ENCODE measurements around the gene CAPN10. TPM values are rescaled to one million over a fixed set of nuclear protein-coding genes. Genes with fewer than 3 reads are reported as not detected.

The CAPN10 gene
- total RNA-seq, 1 donor from 2014 or later: 24.9 TPM

DNA sequence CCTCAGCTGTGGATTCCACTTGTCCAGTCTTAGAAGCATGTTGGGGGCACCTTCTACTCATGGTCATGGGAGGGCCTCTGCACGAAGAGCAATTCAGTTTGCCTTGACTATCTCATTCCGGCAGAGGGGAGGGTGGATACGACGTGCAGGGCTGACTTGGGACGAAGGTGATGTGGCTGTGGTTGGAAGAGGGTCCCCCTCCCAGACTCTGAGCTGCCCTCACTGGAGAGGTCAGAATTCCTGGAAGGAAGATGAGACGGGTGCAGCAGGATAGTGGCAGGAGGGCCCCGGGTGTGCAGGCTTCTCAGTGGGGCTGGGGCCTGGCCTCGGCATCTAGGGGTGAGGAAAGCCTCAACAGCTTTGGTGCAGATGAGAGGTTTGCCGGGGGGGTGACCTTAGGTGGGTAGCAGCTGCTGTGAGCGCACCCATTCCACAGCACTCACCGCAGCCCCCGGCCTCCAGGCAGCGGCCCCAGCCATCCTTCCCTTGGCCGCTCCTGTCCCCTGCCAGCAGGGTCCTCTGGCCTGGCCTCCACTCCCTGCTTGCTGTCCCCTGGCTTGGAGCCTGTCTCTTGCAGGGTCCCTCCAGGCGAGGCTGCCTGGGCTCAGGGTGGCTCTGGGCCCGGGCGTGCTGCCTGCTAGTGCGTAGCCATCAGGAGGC is 15.1 kb upstream of the CAPN10 start:
- Histone ChIP-seq H3K4me1 (ENCODE audit: insufficient read depth, low read length) (peaks cover 15% of the 10 kb centered on the region), H3K36me3 (ENCODE audit: insufficient read depth, low read length) (no peaks in the 10 kb centered on the region), H3K9me3 (ENCODE audit: insufficient read depth, low read depth, low read length) (no peaks in the 10 kb centered on the region), H3K4me3 (ENCODE audit: insufficient read depth, low read depth, low read length) (no peak overlapping the region), H2AFZ (ENCODE audit: low read depth, low read length) (no peak overlapping the region), H3K9ac (ENCODE audit: low read length) (no peak overlapping the region), H3K27me3 (ENCODE audit: insufficient read depth, low read length) (no peaks in the 10 kb centered on the region), H3K27ac (ENCODE audit: low read depth, low read length) (no peak overlapping the region), H3K4me2 (ENCODE audit: low read length) (no peak overlapping the region), H3K79me2 (ENCODE audit: insufficient read depth, low read length) (peaks cover 7% of the 10 kb centered on the region), H4K20me1 (ENCODE audit: insufficient read depth, low read length) (peaks cover 25% of the 10 kb centered on the region)
- Mint-ChIP-seq H3K36me3 (ENCODE audit: low read depth, unreplicated experiment) (no peaks in the 10 kb centered on the region), H3K27ac (ENCODE audit: unreplicated experiment) (no peak overlapping the region), H3K4me1 (ENCODE audit: low read depth, unreplicated experiment) (peaks cover 4% of the 10 kb centered on the region), H3K9me3 (ENCODE audit: unreplicated experiment) (no peaks in the 10 kb centered on the region), H3K4me3 (ENCODE audit: unreplicated experiment) (no peak overlapping the region), H3K27me3 (ENCODE audit: low read depth, unreplicated experiment) (no peaks in the 10 kb centered on the region)
- TF ChIP-seq, protein P1, sequence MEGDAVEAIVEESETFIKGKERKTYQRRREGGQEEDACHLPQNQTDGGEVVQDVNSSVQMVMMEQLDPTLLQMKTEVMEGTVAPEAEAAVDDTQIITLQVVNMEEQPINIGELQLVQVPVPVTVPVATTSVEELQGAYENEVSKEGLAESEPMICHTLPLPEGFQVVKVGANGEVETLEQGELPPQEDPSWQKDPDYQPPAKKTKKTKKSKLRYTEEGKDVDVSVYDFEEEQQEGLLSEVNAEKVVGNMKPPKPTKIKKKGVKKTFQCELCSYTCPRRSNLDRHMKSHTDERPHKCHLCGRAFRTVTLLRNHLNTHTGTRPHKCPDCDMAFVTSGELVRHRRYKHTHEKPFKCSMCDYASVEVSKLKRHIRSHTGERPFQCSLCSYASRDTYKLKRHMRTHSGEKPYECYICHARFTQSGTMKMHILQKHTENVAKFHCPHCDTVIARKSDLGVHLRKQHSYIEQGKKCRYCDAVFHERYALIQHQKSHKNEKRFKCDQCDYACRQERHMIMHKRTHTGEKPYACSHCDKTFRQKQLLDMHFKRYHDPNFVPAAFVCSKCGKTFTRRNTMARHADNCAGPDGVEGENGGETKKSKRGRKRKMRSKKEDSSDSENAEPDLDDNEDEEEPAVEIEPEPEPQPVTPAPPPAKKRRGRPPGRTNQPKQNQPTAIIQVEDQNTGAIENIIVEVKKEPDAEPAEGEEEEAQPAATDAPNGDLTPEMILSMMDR (IDR thresholded peaks at IDR 0.05; ENCODE audit: insufficient read depth, low read depth, low read length): no peak
- no peak for TF ChIP-seq EZH2 (IDR thresholded peaks at IDR 0.05; ENCODE audit: insufficient read depth, low read length)
- no peak for FAIRE-seq
- DNase-seq (ENCODE audit: low read depth): no peak

DNA sequence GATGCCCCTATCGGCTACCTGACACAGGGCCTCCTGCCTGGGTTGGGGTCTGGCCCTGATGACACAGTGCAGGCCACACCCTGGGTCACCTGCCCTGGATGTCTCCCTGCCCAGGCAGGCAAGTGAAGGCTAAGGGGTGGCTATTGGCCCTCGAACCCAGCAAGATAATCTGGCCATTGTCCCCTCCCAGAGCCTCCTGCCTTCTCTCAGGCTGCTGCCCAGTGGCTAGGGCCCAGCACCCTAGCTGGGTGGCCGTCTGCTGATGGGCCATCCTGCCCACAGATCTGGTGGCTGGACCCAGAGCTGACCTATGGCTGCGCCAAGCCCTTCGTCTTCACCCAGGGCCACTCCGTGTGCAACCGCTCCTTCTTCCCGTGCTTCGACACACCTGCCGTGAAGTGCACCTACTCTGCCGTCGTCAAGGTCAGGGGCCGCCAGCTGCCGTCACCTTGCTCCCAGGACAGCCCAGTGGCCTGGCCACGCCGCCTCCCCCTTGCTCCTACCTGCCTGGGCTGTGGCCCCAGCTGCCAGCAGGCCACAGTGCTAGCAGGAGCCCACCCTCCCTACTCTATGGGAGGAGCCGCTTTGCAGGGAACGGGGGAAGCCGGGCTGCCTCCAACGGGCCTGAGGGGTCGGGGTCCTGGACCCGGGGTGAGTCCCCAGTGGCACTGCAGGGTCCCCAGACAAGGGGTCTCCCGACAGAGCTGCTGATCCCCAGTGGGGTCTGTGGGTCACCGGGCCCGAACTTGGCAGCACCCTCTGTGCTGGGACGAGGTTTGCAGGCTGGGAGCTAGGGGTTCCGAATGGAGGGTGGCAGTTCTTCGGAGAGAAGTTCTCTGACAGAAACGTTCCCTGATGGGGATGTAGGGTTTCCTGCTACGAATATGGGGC is 14.1 kb upstream of the CAPN10 start:
- no peak for FAIRE-seq
- Mint-ChIP-seq H3K27me3 (ENCODE audit: low read depth, unreplicated experiment) (no peaks in the 10 kb centered on the region), H3K4me3 (ENCODE audit: unreplicated experiment) (no peak overlapping the region)

More for the DNA sequence above, 14.1 kb upstream of the CAPN10 start:
- peaks cover 7% of the 10 kb centered on the region for H3K79me2 ChIP-seq (ENCODE audit: insufficient read depth, low read length)
- no peak for DNase-seq (ENCODE audit: low read depth)
- Mint-ChIP-seq H3K36me3 (ENCODE audit: low read depth, unreplicated experiment) (no peaks in the 10 kb centered on the region), H3K27ac (ENCODE audit: unreplicated experiment) (no peak overlapping the region), H3K9me3 (ENCODE audit: unreplicated experiment) (no peaks in the 10 kb centered on the region), H3K4me1 (ENCODE audit: low read depth, unreplicated experiment) (peaks cover 2% of the 10 kb centered on the region)
- H3K27me3 ChIP-seq (ENCODE audit: insufficient read depth, low read length): no peaks in the 10 kb centered on the region
- H3K4me2 ChIP-seq (ENCODE audit: low read length): no peak overlapping the region
- no peak overlapping the region for H3K4me3 ChIP-seq (ENCODE audit: insufficient read depth, low read depth, low read length)
- H3K27ac ChIP-seq (ENCODE audit: low read depth, low read length): no peak overlapping the region
- H2AFZ ChIP-seq (ENCODE audit: low read depth, low read length): no peak overlapping the region
- peaks cover 28% of the 10 kb centered on the region for H4K20me1 ChIP-seq (ENCODE audit: insufficient read depth, low read length)
- H3K36me3 ChIP-seq (ENCODE audit: insufficient read depth, low read length): no peaks in the 10 kb centered on the region
- H3K9ac ChIP-seq (ENCODE audit: low read length): no peak overlapping the region
- no peak for TF ChIP-seq EZH2 (IDR thresholded peaks at IDR 0.05; ENCODE audit: insufficient read depth, low read length)
- TF ChIP-seq, protein P1 (IDR thresholded peaks at IDR 0.05; ENCODE audit: insufficient read depth, low read depth, low read length): no peak
- H3K9me3 ChIP-seq (ENCODE audit: insufficient read depth, low read depth, low read length): no peaks in the 10 kb centered on the region
- H3K4me1 ChIP-seq (ENCODE audit: insufficient read depth, low read length): peaks cover 6% of the 10 kb centered on the region
